ENCODE results near the gene TDP1. TPM values are rescaled to one million over a fixed set of nuclear protein-coding genes. Genes with fewer than 3 reads are reported as not detected.

Gene TDP1
- total and polyA plus RNA-seq, 3 donors from 2014 or later, result 37.0 to 55.2 (median 43.1) TPM

DNA sequence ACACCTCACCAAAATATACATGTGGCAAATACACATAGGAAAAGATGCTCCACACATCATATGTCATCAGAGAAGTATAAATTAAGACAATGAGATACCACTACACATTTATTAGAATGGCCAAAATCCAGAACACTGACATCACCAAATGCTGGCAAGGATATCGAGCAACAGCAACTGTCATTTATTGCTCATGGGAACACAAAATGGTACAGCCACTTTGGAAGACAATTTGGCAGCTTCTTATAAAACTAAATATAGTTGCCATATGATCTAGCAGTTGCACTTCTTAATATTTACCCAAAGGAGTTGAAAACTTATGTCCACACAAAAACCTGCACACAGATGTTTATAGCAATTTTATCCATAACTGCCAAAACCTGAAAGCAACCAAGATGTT, 99.1 kb downstream of the TDP1 start:
- intact Hi-C loops (cut with DNase I; ENCODE audit: low total_unique reads), result no loop called here
- H3K27me3 ChIP-seq, result no peaks in the 10 kb centered on the region
- H3K4me3 ChIP-seq, result no peak overlapping the region
- 71 to 89% methylated on average over 1 of the region's 1 CpG for WGBS, 2 donors
- H3K4me1 ChIP-seq, result no peaks in the 10 kb centered on the region
- no peaks in the 10 kb centered on the region for H3K9me3 ChIP-seq
- DNase-seq, result no peak
- no peaks in the 10 kb centered on the region for H3K36me3 ChIP-seq (ENCODE audit: low read depth, missing control alignments)
- TF ChIP-seq POLR2A (IDR thresholded peaks at IDR 0.05), result no peak
- H3K27ac ChIP-seq, result no peak overlapping the region

DNA sequence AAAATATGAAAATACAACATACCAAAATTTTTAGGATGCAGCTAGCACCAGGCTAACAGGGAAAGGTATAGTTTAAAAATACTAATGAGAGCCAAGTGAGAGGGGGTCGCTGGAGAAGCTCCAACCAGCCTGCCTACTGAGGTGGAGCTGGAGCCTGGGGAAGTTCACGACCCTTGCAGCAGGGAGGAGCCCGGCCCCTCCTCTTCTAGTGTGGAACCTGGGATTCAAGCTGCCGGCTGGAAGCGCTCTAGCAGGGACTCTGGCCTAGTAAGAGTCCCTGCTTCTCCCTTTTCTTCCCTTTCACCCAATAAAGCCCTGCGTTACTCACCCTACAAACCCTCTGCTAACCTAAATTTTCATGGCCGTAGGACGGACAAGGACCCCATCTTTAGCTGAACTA, 101.1 kb downstream of the TDP1 start:
- TF ChIP-seq POLR2A (IDR thresholded peaks at IDR 0.05), result no peak
- TF ChIP-seq, protein P1, sequence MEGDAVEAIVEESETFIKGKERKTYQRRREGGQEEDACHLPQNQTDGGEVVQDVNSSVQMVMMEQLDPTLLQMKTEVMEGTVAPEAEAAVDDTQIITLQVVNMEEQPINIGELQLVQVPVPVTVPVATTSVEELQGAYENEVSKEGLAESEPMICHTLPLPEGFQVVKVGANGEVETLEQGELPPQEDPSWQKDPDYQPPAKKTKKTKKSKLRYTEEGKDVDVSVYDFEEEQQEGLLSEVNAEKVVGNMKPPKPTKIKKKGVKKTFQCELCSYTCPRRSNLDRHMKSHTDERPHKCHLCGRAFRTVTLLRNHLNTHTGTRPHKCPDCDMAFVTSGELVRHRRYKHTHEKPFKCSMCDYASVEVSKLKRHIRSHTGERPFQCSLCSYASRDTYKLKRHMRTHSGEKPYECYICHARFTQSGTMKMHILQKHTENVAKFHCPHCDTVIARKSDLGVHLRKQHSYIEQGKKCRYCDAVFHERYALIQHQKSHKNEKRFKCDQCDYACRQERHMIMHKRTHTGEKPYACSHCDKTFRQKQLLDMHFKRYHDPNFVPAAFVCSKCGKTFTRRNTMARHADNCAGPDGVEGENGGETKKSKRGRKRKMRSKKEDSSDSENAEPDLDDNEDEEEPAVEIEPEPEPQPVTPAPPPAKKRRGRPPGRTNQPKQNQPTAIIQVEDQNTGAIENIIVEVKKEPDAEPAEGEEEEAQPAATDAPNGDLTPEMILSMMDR (IDR thresholded peaks at IDR 0.05), result no peak
- intact Hi-C loops (cut with DNase I; ENCODE audit: low total_unique reads), result no loop called here
- H3K4me3 ChIP-seq, result no peak overlapping the region
- H3K36me3 ChIP-seq (ENCODE audit: low read depth, missing control alignments), result no peaks in the 10 kb centered on the region
- H3K9me3 ChIP-seq, result no peaks in the 10 kb centered on the region
- 39 to 52% methylated on average over 8 of the region's 8 CpGs for WGBS, 2 donors
- H3K27me3 ChIP-seq, result no peaks in the 10 kb centered on the region
- H3K4me1 ChIP-seq, result no peaks in the 10 kb centered on the region
- no peak for DNase-seq
- no peak overlapping the region for H3K27ac ChIP-seq

DNA sequence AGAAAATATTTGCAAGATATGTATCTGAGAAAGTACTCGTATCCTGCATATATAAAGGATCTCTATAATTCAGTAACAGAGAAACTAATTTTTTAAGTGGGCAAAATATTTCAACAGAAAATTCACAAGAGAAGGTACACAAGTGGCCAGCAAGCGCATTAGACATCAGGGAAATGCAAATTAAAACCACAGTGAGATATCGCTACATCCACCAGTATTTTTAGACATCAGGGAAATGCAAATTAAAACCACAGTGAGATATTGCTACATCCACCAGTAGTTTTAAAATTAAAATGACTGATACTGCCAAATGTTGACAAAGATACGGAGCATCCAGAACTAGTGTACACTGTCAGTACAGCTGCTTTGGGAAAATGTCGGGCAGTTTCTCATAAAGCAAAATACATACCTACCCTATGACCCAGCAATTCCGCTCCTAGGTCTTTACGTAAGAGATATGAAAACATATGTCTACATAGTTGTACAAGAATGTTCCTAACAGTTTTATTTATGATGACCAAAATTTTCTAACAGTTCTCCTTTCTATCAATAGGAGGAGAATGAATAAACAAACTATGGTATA, 103.2 kb downstream of the TDP1 start:
- no peak for TF ChIP-seq POLR2A (IDR thresholded peaks at IDR 0.05)
- TF ChIP-seq, protein P1 (IDR thresholded peaks at IDR 0.05), result no peak
- H3K36me3 ChIP-seq (ENCODE audit: low read depth, missing control alignments), result no peaks in the 10 kb centered on the region
- no peaks in the 10 kb centered on the region for H3K27me3 ChIP-seq
- H3K4me1 ChIP-seq, result no peaks in the 10 kb centered on the region
- WGBS, 2 donors, result 78 to 87% methylated on average over 7 of the region's 7 CpGs
- H3K27ac ChIP-seq, result no peak overlapping the region
- intact Hi-C loops (cut with DNase I; ENCODE audit: low total_unique reads), result no loop called here
- DNase-seq, result no peak
- H3K4me3 ChIP-seq, result no peak overlapping the region
- no peaks in the 10 kb centered on the region for H3K9me3 ChIP-seq

DNA sequence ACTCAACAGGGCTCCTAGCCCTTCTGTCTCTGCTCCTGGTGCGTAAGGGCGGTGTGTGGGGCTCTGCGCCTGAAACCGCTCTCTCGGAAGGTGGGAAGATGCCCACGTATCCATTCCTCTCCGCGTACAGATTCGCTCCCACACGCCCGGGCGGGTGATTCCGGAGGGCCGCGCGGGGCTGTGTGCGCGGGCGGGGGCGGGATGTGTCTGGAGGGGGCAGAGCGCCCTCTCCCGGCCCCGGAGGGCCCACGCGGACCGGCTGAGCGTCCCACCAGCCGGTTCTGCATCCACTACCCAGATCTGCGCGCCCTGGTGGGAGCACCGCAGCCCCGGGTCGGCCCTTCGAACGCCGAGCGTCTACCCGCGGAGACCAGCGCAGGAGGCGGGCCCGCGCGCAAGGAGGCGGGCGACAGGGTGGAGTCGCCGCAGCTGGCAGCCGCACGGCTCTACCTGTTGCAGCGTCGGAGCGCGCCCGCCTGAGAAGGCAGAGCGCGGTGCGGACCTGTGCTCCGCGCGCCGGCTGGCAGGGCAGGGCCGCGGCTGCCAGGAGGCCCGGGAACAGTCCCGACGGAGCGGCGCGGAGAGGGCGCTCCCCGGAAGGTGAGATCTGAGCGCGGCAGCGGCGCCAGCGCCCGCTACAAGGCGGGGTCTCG, 104.7 kb downstream of the TDP1 start:
- no peaks in the 10 kb centered on the region for H3K36me3 ChIP-seq (ENCODE audit: low read depth, missing control alignments)
- 0 to 1% methylated on average over 6 to 51 of the region's 80 CpGs for WGBS, 2 donors
- H3K27me3 ChIP-seq, result no peaks in the 10 kb centered on the region
- intact Hi-C loops (cut with DNase I; ENCODE audit: low total_unique reads), result no loop called here
- no peaks in the 10 kb centered on the region for H3K4me1 ChIP-seq
- H3K4me3 ChIP-seq, result peak overlapping the region; percentile 53 to 65
- DNase-seq, result peak; percentile 90
- peak overlapping the region; percentile 30 to 33 for H3K27ac ChIP-seq
- no peaks in the 10 kb centered on the region for H3K9me3 ChIP-seq
- TF ChIP-seq, protein P1 (IDR thresholded peaks at IDR 0.05), result peak; percentile 54 to 80 (median 60)
- TF ChIP-seq POLR2A (IDR thresholded peaks at IDR 0.05), result no peak

DNA sequence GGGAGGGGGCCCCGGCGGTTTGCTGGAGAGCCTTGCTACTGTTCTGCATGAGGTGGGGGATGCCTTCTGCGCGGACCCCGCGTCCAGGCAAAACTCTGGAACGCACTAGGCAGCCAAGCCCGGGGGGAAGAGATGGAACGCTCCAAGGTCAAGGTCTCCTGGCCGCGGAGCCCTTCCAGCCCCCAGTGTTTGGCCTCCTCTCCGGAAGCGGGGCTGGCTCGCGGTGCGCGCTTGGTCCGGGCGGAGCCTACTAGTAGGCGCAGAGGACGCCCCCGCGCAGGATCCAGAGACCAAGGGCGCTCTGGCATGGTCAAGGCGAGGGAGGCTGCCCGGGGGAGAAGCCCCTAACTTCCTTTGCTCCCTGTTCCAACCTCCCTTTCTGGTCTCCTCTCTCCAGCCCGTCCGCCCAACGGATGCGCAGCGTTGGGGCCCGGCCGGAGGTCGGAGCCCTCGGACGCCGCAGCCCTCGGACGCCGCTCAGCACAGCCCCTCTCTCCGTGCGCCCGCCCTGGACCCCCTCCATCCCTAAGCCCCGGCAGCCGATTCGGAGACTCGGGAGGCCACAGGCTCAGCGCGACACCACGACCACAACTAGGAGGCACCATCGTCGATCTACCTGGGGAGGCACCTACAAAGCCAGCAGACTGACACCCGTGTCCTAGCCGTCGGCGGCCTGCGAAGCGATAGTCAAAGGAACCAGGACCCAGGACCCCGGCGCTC, 105.4 kb downstream of the TDP1 start:
- H3K4me1 ChIP-seq, result no peaks in the 10 kb centered on the region
- WGBS, 2 donors, result 1% methylated on average over 28 to 57 of the region's 60 CpGs
- peak overlapping the region; percentile 30 to 33 for H3K27ac ChIP-seq
- no peaks in the 10 kb centered on the region for H3K27me3 ChIP-seq
- H3K36me3 ChIP-seq (ENCODE audit: low read depth, missing control alignments), result no peaks in the 10 kb centered on the region
- no peaks in the 10 kb centered on the region for H3K9me3 ChIP-seq
- TF ChIP-seq POLR2A (IDR thresholded peaks at IDR 0.05), result no peak
- TF ChIP-seq, protein P1 (IDR thresholded peaks at IDR 0.05), result no peak
- H3K4me3 ChIP-seq, result peak overlapping the region; percentile 53 to 65
- DNase-seq, result peak; percentile 65
- intact Hi-C loops (cut with DNase I; ENCODE audit: low total_unique reads), result no loop called here
